Adipocyte (in vitro differentiated cells): Measurements from ENCODE around the gene FAM9C.
"Not testable (repeated sequence)": the region's sequence is repeated elsewhere in the genome, so short reads cannot be mapped to it uniquely, and the experiment has no call there.

Experiments used
- DNase-seq: peaks from one replicate; pipeline ENCODE4 v3.0.0-alpha.2; 2015; ENCODE audit warnings: low read depth
- H3K27me3 ChIP-seq: replicated peaks from 2 replicates; pipeline ENCODE4 v1.7.0; 2013; ENCODE audit warnings: mild to moderate bottlenecking, low read length, moderate library complexity; ENCODE audit not compliant: control insufficient read depth, insufficient read depth
- H3K36me3 ChIP-seq: 2 replicates; pipeline ENCODE4 v1.7.0; 2013; ENCODE audit warnings: low read length, mild to moderate bottlenecking, moderate library complexity; ENCODE audit not compliant: control insufficient read depth, insufficient read depth, severe bottlenecking
- H3K4me1 ChIP-seq: 2 replicates; pipeline ENCODE4 v1.7.0; 2013; ENCODE audit warnings: mild to moderate bottlenecking, low read length, moderate library complexity; ENCODE audit not compliant: control insufficient read depth, insufficient read depth
- H3K4me3 ChIP-seq: 2 replicates; pipeline ENCODE4 v1.7.0; 2013; ENCODE audit warnings: mild to moderate bottlenecking, low read length, moderate library complexity
- H3K9ac ChIP-seq: 2 replicates; pipeline ENCODE4 v1.7.0; 2013; ENCODE audit warnings: mild to moderate bottlenecking, low read length, moderate library complexity
- H3K9me3 ChIP-seq: 2 replicates; pipeline ENCODE4 v1.7.0; 2013; ENCODE audit warnings: mild to moderate bottlenecking, low read length, moderate library complexity; ENCODE audit not compliant: control insufficient read depth

Gene FAM9C

DNA sequence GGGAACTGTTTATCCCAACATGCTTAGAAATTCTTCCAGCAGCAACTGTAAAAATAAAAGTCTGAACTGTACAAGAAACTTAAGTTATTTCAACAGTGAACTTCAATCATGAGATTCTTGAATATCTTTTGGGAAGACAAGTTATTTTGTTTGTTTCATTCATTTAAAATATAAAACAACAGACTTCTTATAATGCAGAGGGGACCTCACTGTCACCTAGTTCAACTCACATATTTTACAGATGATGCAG, 14.9 kb downstream of the FAM9C start:
- Histone ChIP-seq H3K27me3 (peaks cover 11% of the 10 kb centered on the region), H3K9me3 (no peaks in the 10 kb centered on the region), H3K36me3 (no peaks in the 10 kb centered on the region), H3K4me1 (peaks cover 17% of the 10 kb centered on the region), H3K4me3 (no peak overlapping the region), H3K9ac (peak overlapping the region; percentile 13)
- no peak for DNase-seq

DNA sequence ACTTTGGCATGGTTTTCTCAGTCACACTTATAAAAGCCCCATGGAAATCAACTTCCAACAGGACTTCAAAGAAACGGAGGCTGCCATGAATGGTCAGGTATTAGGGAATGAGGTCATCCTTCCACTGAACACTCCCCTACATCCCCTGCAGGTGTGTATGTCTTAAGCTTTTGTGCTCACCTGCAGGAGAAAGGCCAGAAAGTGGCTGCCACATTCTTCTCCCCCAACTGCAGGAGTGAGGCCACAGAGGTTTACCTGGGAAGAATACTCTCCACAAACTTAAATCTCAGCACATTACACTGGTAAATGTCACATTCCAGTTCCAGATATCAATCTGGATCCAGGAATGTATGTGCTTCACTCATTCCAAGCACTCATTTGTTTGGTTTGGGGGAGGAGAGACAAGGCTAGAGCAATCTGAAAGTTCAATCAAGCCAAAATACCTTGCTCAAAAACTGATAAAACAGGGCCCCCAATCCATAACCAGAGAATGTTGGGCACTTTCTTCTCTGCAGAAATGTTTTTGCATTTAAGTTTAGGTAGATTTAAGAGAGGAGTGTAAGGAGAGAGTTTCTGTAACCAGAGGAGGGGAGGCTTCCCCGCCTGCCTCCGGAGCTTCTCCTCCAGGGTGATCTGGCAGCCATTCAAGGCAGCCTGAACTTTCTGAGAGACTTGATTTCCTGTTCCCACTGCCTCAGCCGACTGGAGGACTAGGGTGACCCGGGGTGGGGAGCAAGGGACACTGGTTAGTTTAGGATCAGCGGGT, 15.4 kb downstream of the FAM9C start:
- Histone ChIP-seq H3K4me1 (peaks cover 17% of the 10 kb centered on the region), H3K4me3 (peak overlapping the region; percentile 45), H3K36me3 (no peaks in the 10 kb centered on the region), H3K9ac (peak overlapping the region; percentile 13), H3K9me3 (no peaks in the 10 kb centered on the region), H3K27me3 (peaks cover 11% of the 10 kb centered on the region)
- peak; percentile 77 for DNase-seq

DNA sequence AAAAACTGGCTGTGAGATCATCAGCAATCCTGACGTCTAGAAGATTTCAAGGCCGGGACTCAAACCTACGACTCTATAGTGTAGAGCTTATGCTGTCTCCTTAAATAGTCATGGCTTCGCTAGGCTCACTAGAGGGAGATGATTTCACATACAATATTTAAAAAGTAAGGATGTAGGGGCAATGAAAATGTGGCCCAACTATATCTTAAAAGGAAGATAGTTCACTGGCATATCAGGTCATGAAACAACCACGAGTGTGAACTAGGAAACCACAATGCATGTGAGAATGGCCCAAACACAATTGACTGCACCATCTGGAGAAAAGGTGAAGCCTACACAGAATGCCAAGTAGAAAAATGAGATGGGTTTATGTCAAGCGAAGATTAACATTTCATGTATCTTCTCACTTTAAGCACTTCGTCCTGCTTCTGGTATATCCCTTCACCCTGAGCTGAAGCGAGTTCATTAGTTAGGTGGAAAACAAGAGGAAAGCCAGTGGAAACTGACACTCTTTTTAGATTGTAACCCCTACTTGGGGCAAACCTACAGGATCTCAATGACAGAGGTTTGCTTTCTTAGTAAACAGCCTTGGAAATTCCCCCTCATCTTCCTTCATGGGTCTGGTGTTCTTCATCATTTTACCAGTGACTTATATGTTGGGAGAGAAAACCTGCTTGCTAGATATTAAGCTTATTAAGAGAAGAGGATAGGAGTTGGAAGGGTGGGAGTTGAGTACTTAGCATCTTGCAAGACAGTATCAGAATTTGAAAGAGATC, 17.4 kb downstream of the FAM9C start:
- Histone ChIP-seq H3K9me3 (no peaks in the 10 kb centered on the region), H3K4me3 (no peak overlapping the region), H3K27me3 (peaks cover 13% of the 10 kb centered on the region), H3K4me1 (peaks cover 17% of the 10 kb centered on the region), H3K36me3 (no peaks in the 10 kb centered on the region), H3K9ac (no peak overlapping the region)
- DNase-seq = no peak

DNA sequence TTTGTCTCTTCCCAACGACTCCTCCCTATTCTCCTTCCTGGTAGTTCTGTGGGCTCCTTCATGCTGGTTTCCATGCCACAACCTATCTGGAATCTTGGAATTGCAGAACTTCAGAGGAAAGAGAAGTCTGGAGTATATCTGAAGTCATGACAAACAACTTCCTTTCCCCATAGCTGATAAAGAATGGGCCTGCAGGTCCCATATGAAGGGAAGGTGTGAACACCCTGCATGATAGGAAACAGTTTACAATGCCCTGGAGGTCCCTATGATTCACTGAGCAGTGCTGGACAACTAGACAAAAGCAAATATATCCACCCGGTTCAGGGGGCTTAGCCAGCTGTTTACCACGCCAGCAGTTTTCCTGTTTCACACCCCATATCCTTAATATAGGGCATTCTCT, 19.4 kb downstream of the FAM9C start:
- no peak for DNase-seq

DNA sequence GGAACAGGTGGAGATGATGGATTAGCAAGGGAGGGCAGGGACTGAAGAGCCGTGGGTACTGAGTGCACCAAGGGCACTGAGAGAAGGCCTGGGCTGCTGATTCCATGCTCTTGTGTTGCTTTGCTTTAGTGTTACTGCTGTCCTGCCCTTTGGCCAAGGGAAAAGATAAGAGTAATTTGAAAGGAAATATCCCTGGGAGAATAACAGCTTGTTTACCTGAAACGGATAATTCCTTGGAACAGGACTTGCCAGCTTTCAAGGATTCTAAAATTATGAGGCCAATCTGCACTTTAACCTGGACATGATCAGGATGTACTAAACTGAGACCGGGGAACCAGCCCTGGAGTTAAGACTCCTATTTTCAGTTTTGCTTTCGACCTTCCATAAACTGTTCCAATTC, 20.4 kb downstream of the FAM9C start:
- H3K36me3 ChIP-seq = no peaks in the 10 kb centered on the region
- H3K9ac ChIP-seq = no peak overlapping the region
- peaks cover 6% of the 10 kb centered on the region for H3K27me3 ChIP-seq
- no peak overlapping the region for H3K4me3 ChIP-seq
- no peak for DNase-seq
- H3K9me3 ChIP-seq = no peaks in the 10 kb centered on the region
- H3K4me1 ChIP-seq = peaks cover 5% of the 10 kb centered on the region

More for the DNA sequence above, 19.4 kb downstream of the FAM9C start:
- H3K27me3 ChIP-seq = peaks cover 8% of the 10 kb centered on the region
- H3K4me1 ChIP-seq = peaks cover 15% of the 10 kb centered on the region
- no peaks in the 10 kb centered on the region for H3K9me3 ChIP-seq
- no peak overlapping the region for H3K9ac ChIP-seq
- no peaks in the 10 kb centered on the region for H3K36me3 ChIP-seq
- no peak overlapping the region for H3K4me3 ChIP-seq

DNA sequence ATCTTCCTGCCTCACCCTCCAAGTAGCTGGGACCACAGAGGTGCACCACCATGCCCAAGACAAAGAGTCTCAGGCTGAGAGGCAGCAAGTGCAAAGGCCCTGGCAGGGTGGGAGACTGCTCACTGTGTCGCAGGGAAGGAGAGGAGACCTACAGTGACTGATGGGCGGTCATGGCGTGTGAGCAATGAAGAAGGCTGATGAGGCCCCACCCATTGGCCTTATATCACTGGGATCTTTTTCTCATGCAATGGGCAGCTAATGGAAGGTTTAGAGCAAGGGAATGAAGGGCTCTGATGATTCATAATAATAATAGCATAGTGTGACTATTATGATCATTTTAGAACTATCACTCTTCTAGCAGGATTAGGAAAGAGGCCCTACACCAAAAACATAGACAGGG, 20.9 kb downstream of the FAM9C start:
- DNase-seq = no peak
- Histone ChIP-seq H3K9ac (no peak overlapping the region), H3K4me3 (no peak overlapping the region), H3K9me3 (no peaks in the 10 kb centered on the region), H3K4me1 (peaks cover under 1% of the 10 kb centered on the region), H3K27me3 (peaks cover 10% of the 10 kb centered on the region), H3K36me3 (no peaks in the 10 kb centered on the region)

DNA sequence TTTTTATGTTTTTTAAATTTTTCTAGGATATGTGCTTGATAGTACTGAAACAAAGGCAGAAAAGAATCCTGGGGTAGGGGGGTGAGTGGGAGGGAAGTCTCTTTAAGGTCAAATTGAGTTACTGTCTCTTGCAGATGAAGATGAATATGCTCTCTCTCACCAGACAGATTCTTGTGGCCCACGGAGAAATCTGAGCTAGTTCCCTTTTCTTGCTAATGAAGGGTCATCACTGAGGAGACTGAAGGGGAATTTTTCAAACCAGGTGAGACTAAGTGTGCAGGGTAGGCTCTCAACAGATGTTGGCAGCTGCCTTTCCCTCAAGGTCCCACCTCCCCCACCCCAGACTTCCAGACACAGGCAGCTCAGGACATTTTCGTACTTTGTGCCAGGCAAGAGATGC, 21.5 kb downstream of the FAM9C start:
- Histone ChIP-seq H3K4me1 (no peaks in the 10 kb centered on the region), H3K27me3 (peaks cover 10% of the 10 kb centered on the region)

DNA sequence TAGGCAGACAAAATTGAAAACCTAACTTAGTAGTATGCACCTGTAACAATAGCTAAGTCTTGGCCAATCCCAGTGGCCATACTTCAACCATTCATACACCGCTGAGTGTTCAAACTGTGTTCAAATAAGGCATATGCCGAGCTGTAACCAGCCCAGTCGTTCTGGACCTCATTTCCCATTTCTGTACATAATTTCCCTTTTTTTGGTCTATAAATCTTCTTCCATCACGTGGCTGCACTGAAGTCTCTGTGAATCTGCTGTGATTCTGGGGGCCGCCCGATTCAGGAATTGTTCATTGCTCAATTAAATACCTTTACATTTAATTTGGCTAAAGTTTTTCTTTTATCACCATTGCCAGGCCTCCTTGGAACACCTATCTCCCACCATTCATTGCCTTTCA, 27.7 kb downstream of the FAM9C start:
- H3K36me3 ChIP-seq, H3K27me3 ChIP-seq, H3K9me3 ChIP-seq, DNase-seq, H3K4me1 ChIP-seq, H3K9ac ChIP-seq, H3K4me3 ChIP-seq: not testable (repeated sequence)

More for the DNA sequence above, 21.5 kb downstream of the FAM9C start:
- Histone ChIP-seq H3K36me3 (no peaks in the 10 kb centered on the region), H3K4me3 (no peak overlapping the region), H3K9ac (no peak overlapping the region), H3K9me3 (no peaks in the 10 kb centered on the region)
- DNase-seq = no peak

DNA sequence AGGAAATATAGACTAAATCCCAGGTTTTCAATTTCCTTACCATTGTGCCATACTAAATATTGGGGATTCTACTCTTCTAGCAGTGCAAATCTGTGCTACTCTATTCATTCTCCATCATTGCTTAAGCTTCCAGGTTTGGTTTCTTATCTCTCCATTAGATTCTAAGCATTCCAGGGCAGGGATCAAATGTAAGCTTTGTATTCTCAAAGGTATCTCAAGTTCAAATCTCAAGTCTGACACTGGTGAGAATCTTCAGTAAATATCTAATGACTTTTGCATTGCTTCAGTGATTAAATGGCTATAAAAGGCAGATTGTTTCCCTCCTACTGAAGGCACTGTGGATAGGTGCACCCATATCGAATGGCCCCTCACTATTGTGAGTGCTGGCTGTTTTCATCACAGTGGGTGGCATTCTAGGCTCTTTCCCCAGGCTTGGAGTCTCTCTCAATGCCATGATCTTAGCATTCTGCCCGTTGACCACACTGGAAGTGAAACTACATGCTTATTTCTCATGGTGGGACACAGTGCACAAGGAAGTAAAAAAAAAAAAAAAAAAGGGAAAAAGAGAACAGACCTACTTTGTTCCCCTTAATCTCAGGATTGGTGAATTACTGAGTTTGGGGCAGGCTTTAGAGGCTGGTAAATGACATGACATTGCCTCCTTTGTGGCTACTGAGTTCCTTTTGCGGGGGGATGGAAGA, 28.7 kb downstream of the FAM9C start:
- no peak for DNase-seq
- Histone ChIP-seq H3K27me3 (peaks cover 16% of the 10 kb centered on the region), H3K9me3 (no peaks in the 10 kb centered on the region)

DNA sequence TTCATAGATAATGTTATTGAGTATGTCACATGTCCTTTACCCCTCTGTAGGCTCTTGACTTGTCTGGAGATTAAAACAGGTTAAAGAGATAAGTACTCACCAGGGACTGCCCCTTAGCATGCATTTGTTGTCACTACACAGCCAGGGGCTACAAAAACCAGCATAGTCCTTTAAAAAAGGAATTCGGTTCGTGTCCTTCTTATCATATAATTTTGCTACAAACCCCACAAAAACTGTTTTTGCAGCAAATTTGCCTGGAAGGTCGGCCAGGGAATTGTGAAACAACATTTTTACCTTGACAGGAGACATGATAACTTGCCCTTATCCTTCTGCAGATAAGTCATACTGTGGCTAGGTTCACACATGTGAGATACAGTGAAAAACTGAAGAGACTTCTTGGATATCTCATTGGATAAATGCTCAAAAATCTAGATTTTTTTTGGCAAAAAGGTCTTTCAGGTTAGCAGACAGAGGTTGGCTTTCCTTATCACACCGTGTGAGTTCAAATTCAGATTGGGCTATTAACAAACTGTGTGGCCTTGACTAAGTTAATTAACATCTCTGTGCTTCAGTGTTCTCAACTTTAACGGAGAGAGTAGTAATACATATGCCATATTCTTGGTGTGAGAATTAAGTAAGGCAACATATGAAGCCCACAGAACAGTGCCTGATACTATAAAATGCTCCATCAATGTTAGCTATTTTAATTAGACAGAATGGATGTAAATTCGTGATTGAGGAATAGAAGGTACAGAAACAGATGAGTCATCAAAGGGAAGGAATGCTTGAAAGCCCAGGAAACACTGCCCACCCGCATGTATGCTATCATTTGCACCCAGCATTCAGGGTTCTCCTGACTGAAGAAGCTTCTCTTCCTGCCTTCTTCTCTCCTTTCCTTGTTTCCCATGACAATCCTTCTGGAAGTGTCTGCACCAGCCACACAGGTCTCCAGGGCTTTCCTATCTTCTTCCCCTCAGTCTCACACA, 30.0 kb downstream of the FAM9C start:
- no peaks in the 10 kb centered on the region for H3K9me3 ChIP-seq
- H3K4me1 ChIP-seq = no peaks in the 10 kb centered on the region
- DNase-seq = peak; percentile 24
- H3K9ac ChIP-seq = no peak overlapping the region
- H3K4me3 ChIP-seq = no peak overlapping the region
- H3K27me3 ChIP-seq = peaks cover 16% of the 10 kb centered on the region
- no peaks in the 10 kb centered on the region for H3K36me3 ChIP-seq

More for the DNA sequence above, 28.7 kb downstream of the FAM9C start:
- no peak overlapping the region for H3K4me3 ChIP-seq
- H3K9ac ChIP-seq = no peak overlapping the region
- H3K4me1 ChIP-seq = no peaks in the 10 kb centered on the region
- H3K36me3 ChIP-seq = no peaks in the 10 kb centered on the region
